Measurements from ENCODE around the gene ZC3H4.
"Not testable (repeated sequence)": the region's sequence is repeated elsewhere in the genome, so short reads cannot be mapped to it uniquely, and the experiment has no call there.

Gene ZC3H4

DNA sequence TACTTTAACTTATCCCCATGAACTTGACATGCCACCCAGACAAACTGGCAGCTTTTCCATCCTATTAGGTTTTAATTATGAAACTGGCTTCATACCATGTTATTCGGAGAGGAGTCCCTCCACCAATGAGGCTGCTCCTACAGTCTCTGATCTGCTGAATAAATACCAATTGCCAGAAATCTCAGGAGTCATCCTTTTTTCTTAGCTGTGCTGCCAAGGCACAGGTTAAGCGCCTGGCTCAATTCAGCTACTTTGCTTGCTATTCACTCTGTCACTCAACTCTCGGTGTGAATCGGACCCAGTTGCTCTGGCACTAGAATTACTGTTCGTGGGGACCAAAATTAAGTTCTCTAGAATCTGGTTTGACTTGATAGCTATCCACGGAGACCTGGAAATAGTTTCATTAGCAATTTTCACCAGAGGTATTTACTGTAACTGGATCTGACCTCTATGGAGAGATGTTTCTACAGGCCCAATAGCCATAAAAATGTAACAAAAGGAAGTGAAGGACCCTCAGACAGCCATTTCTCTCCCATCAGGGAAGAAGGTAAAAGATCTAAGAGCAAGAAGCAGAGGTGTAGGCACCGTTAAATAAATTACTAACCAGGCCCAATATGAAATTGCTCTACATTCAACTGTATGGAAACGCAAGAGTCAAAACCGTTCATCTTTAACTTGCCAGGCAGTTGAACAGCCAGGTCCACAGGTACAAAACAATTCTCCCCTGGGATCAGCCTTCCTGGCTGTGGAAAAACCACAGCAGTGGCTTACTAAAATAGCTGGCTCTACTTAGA lies 5.4 kb downstream of the ZC3H4 start:
- DNase-seq (ENCODE audit: low read depth in 2 of 2) = no peak

DNA sequence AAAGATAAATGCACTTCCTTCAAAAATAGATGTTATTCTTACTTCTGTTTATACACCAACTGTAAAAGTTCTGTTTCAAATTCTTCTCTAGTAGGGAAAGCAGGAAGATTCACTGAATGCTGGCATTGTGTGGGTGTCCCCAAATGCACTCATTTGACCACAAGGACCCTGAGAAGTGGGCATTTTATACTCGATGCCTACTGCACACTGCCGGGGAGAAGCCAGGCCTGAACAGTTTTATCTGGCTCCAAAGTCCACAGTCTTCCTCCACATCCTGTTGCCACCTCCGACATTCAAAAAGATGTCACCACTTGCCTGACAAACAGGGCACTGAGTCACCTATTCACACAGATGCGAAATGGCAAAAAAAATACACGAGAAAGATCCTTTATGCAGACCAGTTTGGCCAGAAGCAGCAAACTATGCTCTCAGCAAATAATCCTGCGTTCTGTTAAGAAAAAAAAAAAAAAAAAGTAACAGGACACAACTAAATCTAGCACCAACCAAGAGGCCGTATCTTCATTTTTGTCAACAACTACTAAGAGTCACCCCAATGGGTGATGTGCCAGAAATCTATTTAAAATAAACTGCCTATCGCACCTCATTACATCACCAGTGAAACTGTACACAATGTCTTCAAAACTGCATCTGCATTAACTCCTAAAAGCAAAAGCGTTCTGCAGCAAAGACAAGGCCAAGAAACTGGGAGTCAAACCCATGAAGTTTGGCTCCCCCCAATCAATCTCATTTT lies 6.2 kb downstream of the ZC3H4 start:
- DNase-seq (ENCODE audit: low read depth in 2 of 2) = no peak

DNA sequence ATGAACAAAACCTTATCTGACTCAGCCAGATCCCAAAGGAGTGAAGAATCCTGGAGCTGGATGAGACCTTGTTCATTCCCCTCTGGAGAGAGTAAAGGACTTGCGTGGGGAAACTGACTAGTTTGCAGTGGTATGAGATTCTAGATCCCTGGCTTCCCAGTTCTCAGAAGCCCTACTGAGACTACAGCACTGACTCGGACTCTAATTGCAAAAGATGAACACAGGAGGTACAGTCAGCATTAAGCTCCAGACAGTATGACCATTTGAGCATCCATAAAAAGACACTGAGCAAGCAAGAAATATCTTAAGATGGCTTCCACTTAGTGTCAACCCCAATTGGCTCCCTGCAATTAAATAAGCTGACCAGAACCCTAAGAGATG lies 6.8 kb downstream of the ZC3H4 start:
- no peak for DNase-seq (ENCODE audit: low read depth in 2 of 2)

DNA sequence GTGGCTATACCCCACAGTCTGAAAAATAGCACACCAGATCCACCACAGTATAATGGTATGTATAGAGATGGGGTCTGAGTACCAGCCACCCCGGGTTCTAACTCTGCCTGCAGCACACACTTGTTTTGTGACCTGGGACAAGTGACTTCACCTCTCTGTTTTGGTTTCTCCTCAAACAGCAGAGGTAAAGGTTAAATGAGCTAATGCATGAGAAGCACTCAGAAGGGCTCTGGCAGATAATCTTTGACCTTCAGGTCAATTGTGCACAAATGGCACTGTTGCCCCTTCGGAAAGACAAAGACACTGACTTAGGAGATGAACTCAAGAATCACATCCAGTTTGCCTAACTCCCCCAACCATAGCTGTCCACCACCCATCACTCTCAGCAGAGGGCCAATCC lies 7.7 kb downstream of the ZC3H4 start:
- no peak for DNase-seq (ENCODE audit: low read depth in 2 of 2)

DNA sequence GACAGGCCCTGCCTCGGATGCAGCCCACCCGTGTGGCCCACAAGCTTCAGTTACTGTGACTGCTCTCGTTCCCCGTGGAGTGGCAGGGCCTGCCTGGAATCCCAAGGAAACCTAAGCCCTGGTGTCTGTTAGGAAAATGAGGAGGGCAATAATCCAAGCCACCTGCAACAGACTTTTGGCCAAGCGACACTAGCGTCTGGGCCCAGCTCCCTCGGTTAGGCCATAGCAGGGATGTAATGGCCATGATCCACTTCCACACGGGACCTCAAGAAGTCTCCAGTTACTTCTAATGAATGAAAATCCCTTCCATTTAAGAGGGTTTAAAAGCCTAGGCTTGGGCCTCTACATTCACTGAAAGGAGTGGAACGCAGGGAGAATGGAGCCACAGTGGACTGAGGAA lies 8.9 kb downstream of the ZC3H4 start:
- no peak for DNase-seq (ENCODE audit: low read depth in 2 of 2)

DNA sequence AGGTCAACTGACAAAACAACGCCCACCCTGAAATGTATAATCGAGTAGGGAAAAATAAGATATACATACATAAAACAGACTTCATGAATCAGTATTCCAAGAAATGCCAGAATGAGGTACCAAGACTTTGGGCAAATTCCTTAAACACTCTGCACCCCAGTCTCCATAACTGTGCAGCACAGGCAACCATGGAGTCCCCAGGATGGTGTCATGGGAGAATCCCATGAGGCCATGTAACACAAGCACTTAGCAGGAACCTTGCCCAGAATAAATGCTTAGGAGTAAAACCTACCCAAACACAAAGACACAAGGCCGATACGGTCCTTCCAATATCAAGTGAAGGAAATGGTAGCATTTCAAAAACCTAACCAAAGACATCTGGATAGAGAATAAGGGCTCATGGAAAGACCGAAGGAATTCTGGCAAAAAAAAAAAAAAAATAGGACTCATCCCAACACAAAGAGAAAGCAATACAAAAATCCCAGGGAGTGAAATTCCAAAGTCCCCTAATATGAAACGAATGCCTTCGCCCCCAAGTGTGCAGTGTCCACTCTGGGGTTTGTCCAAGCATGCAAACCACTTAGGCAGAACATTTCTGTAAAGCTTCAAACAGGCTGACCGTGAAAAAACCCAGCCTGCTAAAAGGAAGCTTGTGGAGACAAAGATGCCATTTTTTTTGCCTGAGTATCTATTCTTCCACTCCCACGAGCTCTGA lies 11.1 kb downstream of the ZC3H4 start:
- no peak for DNase-seq (ENCODE audit: low read depth in 2 of 2)

DNA sequence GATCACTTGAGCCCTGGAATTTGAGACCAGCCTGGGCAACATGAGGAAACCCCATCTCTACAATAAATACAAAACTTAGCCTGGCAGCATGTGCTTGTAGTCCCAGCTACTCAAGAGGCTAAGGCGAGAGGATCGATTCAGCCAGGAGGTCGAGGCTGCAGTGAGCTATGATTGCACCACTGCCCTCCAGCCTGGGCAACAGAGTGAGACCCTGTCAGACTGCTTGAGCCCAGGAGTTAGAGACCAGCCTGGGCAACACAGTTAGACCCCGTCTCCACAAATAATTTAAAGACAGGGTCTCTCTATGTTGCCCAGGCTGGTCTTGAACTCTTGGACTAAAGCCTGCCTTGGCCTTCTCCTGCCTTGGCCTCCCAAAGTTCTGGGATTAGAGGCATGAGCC lies 12.5 kb downstream of the ZC3H4 start:
- DNase-seq (ENCODE audit: low read depth in 2 of 2) = not testable (repeated sequence)

DNA sequence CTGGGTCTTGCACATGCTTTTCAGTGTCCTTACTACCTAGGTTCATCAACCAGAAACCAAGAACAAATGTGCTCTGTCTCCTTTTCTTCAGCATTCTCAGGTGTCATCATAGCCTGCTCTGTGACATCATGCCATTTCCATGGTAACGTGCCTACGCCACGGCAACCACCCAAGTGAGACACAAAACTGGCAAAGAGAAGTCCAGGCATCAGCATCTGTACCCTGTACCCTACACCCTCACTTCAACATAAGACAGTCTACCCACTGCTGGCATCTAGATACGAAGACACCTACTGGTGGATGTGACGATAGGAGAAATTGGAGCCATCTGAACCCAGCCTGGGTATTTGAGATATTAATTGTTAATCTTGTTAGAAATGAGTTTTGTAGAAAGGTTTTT lies 13.3 kb downstream of the ZC3H4 start:
- no peak for DNase-seq (ENCODE audit: low read depth in 2 of 2)

DNA sequence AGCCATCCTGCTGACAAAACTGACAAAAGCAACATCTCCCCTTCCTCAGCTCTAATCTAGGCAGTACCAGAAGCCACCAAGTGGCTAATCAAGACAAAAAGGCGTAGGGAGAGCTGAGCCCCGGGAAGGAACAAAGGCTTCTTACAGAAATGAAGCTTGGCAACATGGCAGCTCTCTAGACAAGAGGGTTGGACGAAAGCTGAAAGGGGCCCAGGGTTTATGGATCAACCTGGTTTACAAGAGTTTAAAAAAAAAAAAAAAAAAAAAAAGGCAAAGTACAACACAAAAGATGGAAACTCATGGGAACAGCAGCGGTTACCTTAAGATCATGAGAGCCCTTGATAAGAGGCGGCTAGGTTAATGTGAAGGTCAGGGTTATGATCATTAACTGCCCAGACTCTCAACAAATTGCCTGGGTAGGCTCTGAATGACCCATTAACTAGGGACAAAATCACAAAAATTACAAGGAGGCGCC lies 14.0 kb downstream of the ZC3H4 start:
- DNase-seq (ENCODE audit: low read depth in 2 of 2) = no peak

DNA sequence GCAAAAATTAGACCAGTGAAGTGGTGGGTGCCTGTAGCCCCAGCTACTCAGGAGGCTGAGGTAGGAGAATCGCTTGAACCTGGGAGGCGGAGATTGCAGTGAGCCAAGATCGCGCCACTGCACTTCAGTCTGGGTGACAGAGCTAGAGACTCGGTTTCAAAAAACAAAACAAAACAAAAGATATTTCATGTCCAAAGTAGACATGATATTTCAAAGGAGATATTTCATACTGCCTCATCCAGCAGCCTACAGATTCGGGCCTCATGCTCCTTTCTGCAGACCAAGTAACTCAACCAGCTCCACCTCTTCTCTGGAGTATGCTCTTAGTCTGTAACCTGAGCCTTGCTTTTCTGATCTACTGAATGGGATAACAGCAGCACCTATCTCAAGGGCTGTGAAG lies 15.0 kb downstream of the ZC3H4 start:
- DNase-seq (ENCODE audit: low read depth in 2 of 2) = no peak

DNA sequence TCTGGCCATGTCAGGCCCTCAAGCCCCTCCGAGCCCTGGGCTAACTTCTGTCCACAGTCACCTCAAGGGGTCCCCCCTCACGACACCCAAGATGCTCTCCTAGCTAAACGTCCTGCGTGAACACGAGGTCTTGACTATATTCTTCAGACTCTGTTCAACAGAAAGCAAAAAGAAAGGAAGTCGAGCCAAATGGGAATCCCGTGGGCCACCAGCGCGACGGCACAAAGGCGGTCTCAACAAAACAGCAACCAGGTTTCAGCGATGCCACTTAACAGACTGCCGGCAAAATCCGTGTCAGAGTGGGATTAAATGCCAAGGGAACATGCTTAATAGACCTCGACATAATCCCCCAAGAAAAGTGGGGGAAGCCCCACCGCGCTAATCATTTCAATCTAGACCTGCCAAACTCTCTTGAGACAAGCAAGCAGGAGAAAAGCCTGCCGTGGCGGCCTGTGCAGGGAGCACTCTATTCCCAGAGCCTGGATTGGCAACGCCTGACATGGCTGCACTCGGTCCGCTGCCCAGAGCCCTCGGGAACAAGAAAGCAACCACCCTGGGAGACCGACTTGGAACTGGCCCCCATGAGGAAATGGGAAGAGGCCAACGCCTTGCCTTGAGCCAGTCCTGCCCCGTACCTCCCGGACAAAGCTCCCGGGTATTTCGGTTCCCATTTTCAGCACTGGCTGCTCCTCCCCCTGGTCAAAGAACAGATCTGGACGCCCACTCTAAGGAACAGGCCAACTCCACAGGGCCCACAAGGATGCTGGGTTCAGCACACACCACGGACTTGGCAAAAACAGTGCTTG lies 16.0 kb downstream of the ZC3H4 start:
- DNase-seq (ENCODE audit: low read depth in 2 of 2) = no peak

DNA sequence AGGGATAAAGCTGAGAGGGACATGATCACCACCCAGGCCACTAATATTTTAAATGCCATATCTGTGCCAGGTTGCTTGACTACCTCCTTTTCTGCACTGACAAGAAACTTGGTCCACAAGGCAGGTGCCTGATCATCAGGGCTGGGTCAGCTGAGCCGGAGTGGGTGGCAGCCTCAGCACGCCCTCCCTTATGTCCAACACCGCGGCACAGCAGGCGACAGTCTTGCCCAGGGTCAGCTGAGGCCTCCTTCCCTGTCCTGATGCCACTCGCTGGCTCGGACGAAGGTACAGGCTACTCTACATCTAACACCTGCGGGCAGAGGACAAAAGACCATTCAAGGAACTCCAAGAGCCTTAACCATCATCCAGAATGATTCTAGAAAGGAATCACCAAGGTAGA lies 16.9 kb downstream of the ZC3H4 start:
- DNase-seq (ENCODE audit: low read depth in 2 of 2) = no peak

DNA sequence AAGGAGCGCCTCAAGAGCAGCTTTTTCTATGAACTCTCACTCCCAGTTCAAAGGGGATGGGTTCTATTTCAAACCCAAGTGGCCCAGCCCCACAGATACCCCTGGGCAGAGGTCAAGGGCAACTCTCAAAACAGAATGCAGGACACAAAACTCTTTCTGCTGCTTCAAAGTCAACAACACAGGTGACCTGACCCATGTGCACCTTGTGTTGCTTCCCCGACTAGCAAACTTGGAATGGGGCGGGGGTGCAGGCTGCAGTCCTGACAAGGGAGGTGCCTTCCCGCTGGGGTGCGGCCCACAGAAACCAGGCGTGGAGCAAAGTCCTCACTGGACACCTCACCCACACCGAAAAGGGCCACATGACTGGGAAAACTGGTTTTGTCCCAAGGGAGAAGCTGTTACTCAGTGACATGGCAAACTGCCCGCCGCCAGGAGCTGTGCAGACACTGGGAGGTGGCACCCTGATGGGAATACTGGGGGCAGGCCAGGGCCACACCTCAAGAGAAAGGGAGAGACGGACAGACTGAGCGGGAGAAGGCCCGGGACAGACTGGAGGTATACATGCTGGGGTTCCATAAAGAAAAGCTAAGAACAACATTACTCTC lies 17.4 kb downstream of the ZC3H4 start:
- no peak for DNase-seq (ENCODE audit: low read depth in 2 of 2)

DNA sequence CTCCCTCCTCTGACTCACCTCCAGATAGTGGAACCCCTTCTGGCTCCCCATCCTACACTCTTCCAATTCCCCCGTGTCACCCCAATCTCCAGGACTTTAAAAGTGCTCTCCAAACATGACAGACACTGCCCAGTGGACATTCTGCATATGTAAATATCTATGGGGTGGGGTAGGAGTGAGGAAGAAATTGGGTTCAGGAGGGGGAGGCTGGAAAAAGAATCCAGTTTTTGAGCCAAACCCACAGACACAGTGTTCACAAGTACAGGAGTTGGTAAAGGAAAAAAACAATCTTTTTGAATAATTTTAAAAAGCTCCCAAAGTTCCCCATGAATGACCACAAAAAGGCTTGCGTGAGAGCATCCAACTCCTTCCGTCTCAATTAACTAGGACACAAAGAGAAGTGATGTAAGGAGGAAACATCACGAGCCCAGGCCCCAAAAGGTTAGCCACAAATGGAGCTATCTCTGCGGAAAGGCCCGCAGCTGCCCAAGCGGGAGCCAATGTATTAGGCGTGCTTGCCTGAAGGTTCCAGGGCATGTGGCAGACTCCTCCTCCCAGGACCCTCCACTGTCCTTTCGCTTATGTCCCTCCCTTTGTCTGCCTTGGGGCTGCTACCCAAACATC lies 18.0 kb downstream of the ZC3H4 start:
- no peak for DNase-seq (ENCODE audit: low read depth in 2 of 2)

DNA sequence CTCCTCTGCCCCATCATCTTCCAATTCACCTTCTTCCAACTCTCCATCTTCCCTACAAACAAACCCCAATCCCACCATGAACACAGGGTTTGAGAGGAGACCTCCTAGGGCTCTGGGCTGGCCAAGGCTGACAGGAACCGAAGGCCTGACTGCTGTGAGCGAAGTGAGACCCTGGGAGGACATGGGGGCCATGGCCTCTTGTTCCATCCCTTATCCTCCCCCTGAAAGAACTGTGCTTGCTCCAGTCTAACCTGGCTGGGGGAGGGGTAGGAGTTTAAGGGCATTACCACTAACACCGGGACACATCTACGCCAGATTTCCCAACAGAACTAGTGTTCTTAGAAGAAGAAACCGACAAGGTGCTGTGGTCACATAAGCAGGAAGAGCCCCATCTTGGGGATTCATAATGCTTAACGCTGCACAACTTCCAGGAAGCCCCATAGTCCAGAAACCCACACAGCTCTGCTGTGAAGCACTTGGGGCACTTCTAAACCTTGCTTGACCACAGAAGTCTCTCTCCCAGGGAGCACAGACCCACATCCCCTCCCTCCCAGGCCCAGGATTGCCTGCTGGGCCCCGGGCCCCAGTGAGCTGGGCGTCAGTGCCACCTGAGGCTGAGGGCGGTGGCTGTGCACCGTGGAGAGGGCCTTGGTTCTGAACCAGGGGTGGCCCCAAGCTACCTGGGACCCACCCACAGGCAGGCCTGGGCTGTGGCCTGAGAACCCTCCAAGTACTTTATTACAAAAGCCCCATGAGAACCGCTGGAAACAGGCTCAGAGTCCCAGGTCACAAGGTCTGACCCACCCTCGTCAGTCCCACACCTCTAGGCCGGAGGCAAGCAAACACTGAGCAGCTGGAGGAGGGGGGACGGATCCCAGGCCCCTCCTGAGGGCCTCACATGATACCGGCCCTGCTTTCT lies 18.8 kb downstream of the ZC3H4 start:
- DNase-seq (ENCODE audit: low read depth in 2 of 2) = no peak

DNA sequence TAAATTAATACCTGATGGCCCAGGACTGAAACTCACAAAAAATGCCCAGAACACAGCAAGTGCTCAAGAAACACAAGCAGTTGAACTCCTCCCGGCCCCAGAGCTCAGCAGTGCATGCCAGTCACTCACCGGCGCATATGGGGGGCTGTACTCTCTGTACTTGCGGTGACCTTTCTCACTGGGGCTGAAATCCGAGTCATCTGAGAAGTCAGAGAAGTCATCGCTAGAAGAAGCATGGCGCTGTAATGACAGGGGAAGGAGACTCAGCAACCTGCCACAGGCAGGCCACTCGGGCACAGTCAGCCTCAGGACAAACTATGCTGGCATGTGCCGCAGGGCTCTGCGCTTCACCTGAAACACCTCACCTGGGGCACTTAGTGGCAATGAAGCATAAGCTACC lies 19.7 kb downstream of the ZC3H4 start:
- no peak for DNase-seq (ENCODE audit: low read depth in 2 of 2)

DNA sequence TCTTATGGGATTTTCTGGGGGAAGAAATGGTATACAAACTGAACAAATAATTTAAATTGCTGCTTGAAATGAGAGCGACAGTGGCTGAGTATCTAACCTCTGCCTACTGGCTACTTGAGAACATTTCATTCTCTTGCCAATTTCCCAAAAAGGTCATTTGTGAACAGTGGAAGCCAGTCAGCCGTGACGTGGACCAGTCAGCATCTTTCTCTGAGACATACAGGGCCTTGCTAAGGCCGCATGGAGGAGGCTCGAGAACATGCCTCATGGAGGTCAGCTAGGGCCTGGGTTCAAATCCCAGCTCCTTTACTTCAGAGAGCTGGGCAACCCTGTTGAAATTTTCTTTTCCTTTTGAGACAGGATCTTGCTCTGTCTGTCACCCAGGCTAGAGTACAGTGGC lies 20.3 kb downstream of the ZC3H4 start:
- DNase-seq (ENCODE audit: low read depth in 2 of 2) = no peak

DNA sequence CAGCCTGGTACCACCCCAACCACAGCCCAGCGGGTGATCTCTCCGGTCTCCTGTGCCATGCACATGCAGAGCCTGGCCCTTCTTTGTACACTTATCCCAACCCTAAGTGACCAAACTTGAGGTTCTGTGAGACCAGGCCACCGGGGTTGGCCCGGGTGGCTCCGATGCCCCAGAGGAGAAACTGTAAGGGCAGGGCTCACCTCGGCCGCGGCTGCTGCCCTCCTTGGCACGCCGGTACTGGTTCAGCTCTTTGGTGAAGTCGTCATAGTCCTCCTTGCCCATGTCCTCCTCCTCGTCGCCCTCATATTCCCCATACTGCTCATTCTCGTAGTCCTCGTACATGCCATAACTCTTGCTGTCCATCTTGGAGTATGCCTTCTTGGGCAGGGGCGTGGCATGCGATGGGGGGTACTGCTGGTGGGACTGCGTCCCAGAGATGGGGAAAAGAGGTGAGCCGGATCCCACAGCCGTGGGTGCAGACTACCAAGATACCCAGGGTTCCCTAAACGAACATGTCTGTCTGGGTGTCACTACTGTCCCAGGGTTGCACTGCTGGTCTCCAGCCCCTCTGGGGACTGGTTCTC lies 23.7 kb downstream of the ZC3H4 start:
- no peak for DNase-seq (ENCODE audit: low read depth in 2 of 2)

DNA sequence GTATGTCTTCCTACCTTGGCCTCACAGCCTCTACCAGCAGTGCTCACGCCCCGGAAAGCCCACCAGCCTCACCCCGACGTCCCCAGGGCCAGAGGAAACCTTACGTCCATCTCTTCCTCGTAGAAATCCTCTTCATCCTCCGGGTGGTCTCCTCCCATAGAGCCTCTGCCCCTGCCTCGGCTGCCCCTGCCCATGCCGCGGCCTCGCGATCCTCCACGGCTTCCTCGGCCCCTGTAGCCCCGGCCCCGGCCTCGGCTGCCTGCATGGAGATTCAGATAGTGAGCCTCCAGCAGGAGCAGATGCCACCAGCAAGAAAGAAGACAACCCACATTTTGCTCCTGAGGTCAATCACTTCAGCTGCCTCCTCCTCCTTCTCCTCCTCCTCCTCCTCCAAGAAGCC lies 27.3 kb downstream of the ZC3H4 start:
- DNase-seq (ENCODE audit: low read depth in 2 of 2) = no peak
